T-cell (primary cell): ENCODE data around the gene SIRT4. TPM values are rescaled to one million over a fixed set of nuclear protein-coding genes. Genes with fewer than 3 reads are reported as not detected.

ENCODE experiments used
- ATAC-seq, 4 experiments: fragments of 200-7000 bp in 3 of 4; fragments of 150-1000 bp in 1 of 4; cut with Tn5 transposase; replicated peaks in 1 of 4; 1 replicate in 3 of 4; 2 replicates in 1 of 4; pipeline ENCODE4 v1.10.0; 2021; ENCODE audit warnings: moderate library complexity in 3 of 4, mild to moderate bottlenecking in 2 of 4, moderate number of reproducible peaks in 1 of 4
- CTCF ChIA-PET, 2 donors: fragments of 300-600 bp; sonication (Branson Sonifier 250); formaldehyde crosslinking; loops; one replicate each; lab custom pipeline; 2022; ENCODE audit warnings: antibody characterized with exemption in 2 of 2; lab: Charles Lee
- POLR2A ChIA-PET, 2 donors: fragments of 300-600 bp; sonication (Branson Sonifier 250); formaldehyde crosslinking; loops; one replicate each; lab custom pipeline; 2022; ENCODE audit warnings: antibody characterized with exemption in 2 of 2; lab: Charles Lee
- DNase-seq, 35 experiments: peaks; one replicate each; pipeline versions ENCODE4 v3.0.0 to v3.0.0-alpha.2; 2013 to 2023
- H3K27ac ChIP-seq: one replicate; pipeline ENCODE4 v1.5.1; 2013; ENCODE audit warnings: low read length
- H3K27me3 ChIP-seq, 2 experiments: replicated peaks in 1 of 2; 1 replicate in 1 of 2; 2 replicates in 1 of 2; pipeline versions ENCODE4 v1.6.1 to v1.7.0; 2013; ENCODE audit warnings: low read length in 1 of 2, mixed read lengths in 1 of 2; ENCODE audit not compliant: control insufficient read depth in 2 of 2, insufficient read depth in 2 of 2; ENCODE audit errors: extremely low read depth in 1 of 2
- H3K36me3 ChIP-seq, 2 donors: 1 replicate in 1 of 2; 2 replicates in 1 of 2; pipeline versions ENCODE4 v1.6.1 to v1.7.0; 2013; ENCODE audit warnings: low read length in 1 of 2; ENCODE audit not compliant: control insufficient read depth in 2 of 2, insufficient read depth in 1 of 2; ENCODE audit errors: extremely low read depth in 1 of 2
- H3K4me1 ChIP-seq, 2 experiments: 1 replicate in 1 of 2; 2 replicates in 1 of 2; pipeline versions ENCODE4 v1.6.1 to v1.7.0; 2013; ENCODE audit warnings: low read length in 2 of 2, mixed read lengths in 1 of 2; ENCODE audit not compliant: insufficient read depth in 2 of 2, control insufficient read depth in 1 of 2; ENCODE audit errors: extremely low read depth in 1 of 2
- H3K4me3 ChIP-seq, 2 donors: 1 replicate in 1 of 2; 2 replicates in 1 of 2; pipeline versions ENCODE4 v1.5.1 to v1.7.0; 2013; ENCODE audit warnings: mild to moderate bottlenecking in 2 of 2, low read length in 1 of 2, moderate library complexity in 1 of 2; ENCODE audit not compliant: control insufficient read depth in 1 of 2; ENCODE audit errors: extremely low read depth in 1 of 2
- H3K9me3 ChIP-seq: 2 replicates; pipeline ENCODE4 v1.7.0; 2013
- H3K27ac Mint-ChIP-seq, 2 donors: one replicate each; pipeline ENCODE4 v1.8.0; 2020 to 2021; ENCODE audit warnings: mild to moderate bottlenecking in 2 of 2, mixed read lengths in 2 of 2
- H3K27me3 Mint-ChIP-seq, 2 donors: one replicate each; pipeline ENCODE4 v1.8.0; 2021 to 2022; ENCODE audit warnings: mixed read lengths in 2 of 2
- H3K36me3 Mint-ChIP-seq: one replicate; pipeline ENCODE4 v1.8.0; 2021; ENCODE audit warnings: mixed read lengths
- H3K4me1 Mint-ChIP-seq, 3 donors: one replicate each; pipeline ENCODE4 v1.8.0; 2020 to 2022; ENCODE audit warnings: mixed read lengths in 3 of 3, mild to moderate bottlenecking in 1 of 3
- H3K4me3 Mint-ChIP-seq, 3 donors: one replicate each; pipeline ENCODE4 v1.8.0; 2020 to 2022; ENCODE audit warnings: mild to moderate bottlenecking in 3 of 3, mixed read lengths in 3 of 3, moderate library complexity in 3 of 3
- H3K9me3 Mint-ChIP-seq, 3 donors: one replicate each; pipeline ENCODE4 v1.8.0; 2020 to 2022; ENCODE audit warnings: mixed read lengths in 3 of 3
- WGBS: methylation state at CpG from one replicate; pipeline ENCODE4 v1.1.5; 2013; ENCODE audit warnings: missing lambda C conversion rate; ENCODE audit not compliant: insufficient coverage; 5-methylcytosine and 5-hydroxymethylcytosine counted together
- total RNA-seq, 35 experiments: library from RNA in 6 of 35; stranded (reverse) in 6 of 35; fragments of 120-200 nt in 1 of 35; gene quantifications; one replicate each; pipeline versions ENCODE4 v1.2.1 to v1.2.4 and lab custom pipeline; 2013 to 2026

SIRT4 gene
- total RNA-seq, 5 donors from 2014 or later (not counting 1 experiment from before 2014, with no cell fraction given), result 0.73 to 5.7 (median 4.1) TPM

DNA sequence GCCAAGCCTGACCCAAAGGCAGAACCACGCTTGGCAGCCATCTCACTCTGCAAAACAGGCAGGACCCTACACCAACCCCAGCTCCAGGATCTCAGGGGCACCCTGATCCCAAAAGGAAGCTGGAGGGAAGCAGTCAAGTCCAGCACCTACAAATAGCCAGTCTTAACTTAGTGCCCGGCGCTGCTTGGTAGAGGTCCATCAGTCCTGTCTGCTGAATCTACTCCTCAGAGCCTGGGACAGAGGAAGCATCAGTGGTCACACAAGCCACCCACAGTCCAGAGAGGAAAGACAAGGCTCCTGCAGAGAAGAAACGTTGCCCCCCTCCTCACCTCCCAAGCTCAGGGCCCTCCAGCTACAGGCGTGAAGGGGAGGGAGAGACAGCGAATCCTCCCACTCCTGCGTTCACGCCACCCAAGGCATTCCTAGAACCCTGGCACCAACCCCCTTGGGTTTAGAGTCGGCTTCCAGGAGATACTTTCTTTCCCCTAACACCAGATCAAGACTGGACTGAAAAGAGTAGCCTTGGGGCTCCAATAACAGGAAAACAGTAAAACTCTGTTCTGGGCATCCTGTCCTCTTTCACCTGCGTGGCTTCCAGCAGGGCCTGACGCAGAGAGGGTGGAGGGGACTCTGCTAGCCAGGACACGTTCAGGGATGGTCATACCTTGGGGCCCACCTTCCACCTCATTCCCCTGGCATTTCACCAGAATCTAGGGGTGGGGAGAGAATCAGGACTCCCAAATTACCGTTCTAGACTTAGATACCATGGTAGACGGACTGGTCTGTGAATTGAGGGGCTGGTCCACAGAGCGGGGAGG, 37.8 kb upstream of the SIRT4 start:
- H3K9me3 ChIP-seq, result no peaks in the 10 kb centered on the region
- Mint-ChIP-seq H3K27me3 (no peaks in the 10 kb centered on the region), H3K4me1 (peaks cover 54 to 60% (median 54%) of the 10 kb centered on the region in 3 donors), H3K36me3 (peaks cover 8% of the 10 kb centered on the region), H3K9me3 (no peaks in the 10 kb centered on the region), H3K4me3 (peak overlapping the region; percentile 90 to 97 (median 94)), H3K27ac (peak overlapping the region; percentile 88 to 93)
- WGBS, result 68% methylated on average over 6 of the region's 15 CpGs
- H3K27ac ChIP-seq, result peak overlapping the region; percentile 74
- peak overlapping the region; percentile 85 to 94 for H3K4me3 ChIP-seq
- peak in 1 of 4 experiments; percentile 15 for ATAC-seq
- no peaks in the 10 kb centered on the region for H3K27me3 ChIP-seq
- CTCF ChIA-PET, result interaction anchor here (0.5 to 9.4 kb wide), 16 partner anchors 11 to 115 kb away, joined by 3 to 162 read pairs (median 4); partner anchors contain the start of genes RNU4-2 (in 1 of the 2) and RPLP0 (in 1 of the 2)
- peaks cover 0 to 5% of the 10 kb centered on the region in 2 donors for H3K36me3 ChIP-seq
- POLR2A ChIA-PET, result interaction anchor here (0.6 to 2.7 kb wide), 10 partner anchors 12 to 63 kb away, joined by 3 to 22 read pairs (median 8); partner anchors contain the start of genes RNU4-2 (in 1 of the 2) and RPLP0 (in 1 of the 2)
- DNase-seq, result no peak
- peaks cover 35 to 61% of the 10 kb centered on the region in 2 experiments for H3K4me1 ChIP-seq

GRCh38 chr12:120264904-120265472, 37.1 kb upstream of the SIRT4 start:
- WGBS, result 2% methylated on average over 26 of the region's 29 CpGs
- ATAC-seq, result peak in 2 of 4 experiments; percentile 1 to 5
- Mint-ChIP-seq H3K9me3 (no peaks in the 10 kb centered on the region), H3K4me1 (peaks cover 47 to 53% (median 47%) of the 10 kb centered on the region in 3 donors), H3K27ac (peak overlapping the region; percentile 88 to 93), H3K36me3 (peaks cover 8% of the 10 kb centered on the region), H3K27me3 (no peaks in the 10 kb centered on the region), H3K4me3 (peak overlapping the region; percentile 90 to 97 (median 94))
- Histone ChIP-seq H3K27ac (peak overlapping the region; percentile 74), H3K36me3 (peaks cover 0 to 4% of the 10 kb centered on the region in 2 donors), H3K4me1 (peaks cover 32 to 55% of the 10 kb centered on the region in 2 experiments), H3K4me3 (peak overlapping the region; percentile 85 to 94), H3K27me3 (no peaks in the 10 kb centered on the region), H3K9me3 (no peaks in the 10 kb centered on the region)
- POLR2A ChIA-PET, result interaction anchor here (0.6 to 2.7 kb wide), 9 partner anchors 13 to 64 kb away, joined by 3 to 21 read pairs (median 7); partner anchors contain the start of genes RNU4-2 (in 2 of the 2) and RPLP0 (in 1 of the 2)
- no peak for DNase-seq
- CTCF ChIA-PET, result interaction anchor here (0.6 to 9.4 kb wide), 27 partner anchors 8 to 114 kb away, joined by 3 to 162 read pairs (median 6); partner anchors contain the start of genes RNU4-1 (in 1 of the 2), RNU4-2 (in 1 of the 2), RPLP0 (in 1 of the 2) and SIRT4 (in 1 of the 2)

DNA sequence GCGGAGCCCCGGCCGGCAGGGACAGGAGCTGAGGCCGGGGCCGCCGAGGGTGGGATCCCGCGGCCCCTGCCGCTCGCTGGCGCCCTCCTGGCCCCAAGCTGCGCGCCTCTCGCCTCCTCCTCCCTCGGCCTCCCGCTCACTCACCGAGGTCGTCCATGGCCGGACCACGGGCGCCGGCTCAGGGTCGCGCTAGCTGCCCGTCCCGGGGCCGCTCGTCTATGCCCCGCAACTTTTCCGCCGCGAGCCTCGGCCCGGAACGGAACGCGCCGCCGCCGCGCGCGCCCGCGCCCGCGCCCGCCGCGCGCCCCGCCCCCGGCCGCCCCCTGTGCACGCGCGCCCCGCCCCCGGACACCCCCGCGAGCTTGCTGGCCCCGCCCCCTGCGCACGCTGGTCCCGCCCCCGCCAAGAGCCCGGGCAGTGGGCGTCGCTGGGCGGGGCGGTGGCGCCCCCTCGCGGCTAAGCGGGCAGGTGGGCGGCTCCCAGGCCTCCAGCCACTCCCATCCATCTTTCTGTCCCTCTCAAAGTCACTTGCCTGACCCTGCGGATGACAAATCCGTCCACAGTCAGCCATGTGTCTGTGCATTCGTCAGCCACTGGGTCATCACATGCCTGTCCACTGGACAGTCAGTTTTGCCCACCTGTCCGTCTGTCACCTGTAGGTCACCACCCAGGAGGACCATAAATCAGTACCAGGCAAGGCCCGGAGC, 36.5 kb upstream of the SIRT4 start, which contains the start of gene PXN:
TSS of gene PXN (minus strand) at position 258 of the 707 bp plus-strand sequence. CDS start at position 157, 101 bp downstream.
- Histone ChIP-seq H3K4me3 (peak within 1 kb of the TSS; percentile 85 to 94), H3K36me3 (no peaks in the 10 kb centered on the region), H3K27ac (peak within 1 kb of the TSS; percentile 74), H3K9me3 (no peaks in the 10 kb centered on the region), H3K27me3 (no peaks in the 10 kb centered on the region), H3K4me1 (peaks cover 30 to 48% of the 10 kb centered on the region in 2 experiments)
- Mint-ChIP-seq H3K27ac (peak within 1 kb of the TSS; percentile 88 to 93), H3K27me3 (no peaks in the 10 kb centered on the region), H3K4me3 (peak within 1 kb of the TSS; percentile 90 to 97 (median 94)), H3K4me1 (peaks cover 41 to 47% (median 41%) of the 10 kb centered on the region in 3 donors), H3K36me3 (peaks cover 8% of the 10 kb centered on the region), H3K9me3 (no peaks in the 10 kb centered on the region)
- DNase-seq (peak; percentile 70 to 96 (median 88)), ATAC-seq (peak; percentile 88 to 95 (median 89))
- POLR2A ChIA-PET, result interaction anchor here (0.6 to 2.7 kb wide), 10 partner anchors 11 to 65 kb away, joined by 3 to 21 read pairs (median 4); partner anchors contain the start of genes RNU4-2 (in 2 of the 2) and RPLP0 (in 2 of the 2)
- 3% methylated on average over 70 of the region's 81 CpGs for WGBS
- CTCF ChIA-PET, result interaction anchor here (0.6 to 9.4 kb wide), 24 partner anchors 9 to 64 kb away, joined by 3 to 162 read pairs (median 7); partner anchors contain the start of genes RNU4-1 (in 1 of the 2), RNU4-2 (in 1 of the 2), RPLP0 (in 1 of the 2) and SIRT4 (in 1 of the 2)

- ChIA-PET CTCF (interaction anchor here (1.0 to 9.4 kb wide), 15 partner anchors 9 to 65 kb away, joined by 3 to 162 read pairs (median 11); partner anchors contain the start of genes RNU4-1 (in 1 of the 2), RPLP0 (in 1 of the 2) and SIRT4 (in 1 of the 2)), POLR2A (interaction anchor here (0.7 to 2.7 kb wide), 8 partner anchors 12 to 65 kb away, joined by 3 to 21 read pairs (median 5); partner anchors contain the start of genes RNU4-2 (in 2 of the 2) and RPLP0 (in 2 of the 2))
- Histone ChIP-seq H3K9me3 (no peaks in the 10 kb centered on the region), H3K27me3 (no peaks in the 10 kb centered on the region), H3K36me3 (no peaks in the 10 kb centered on the region), H3K4me1 (peaks cover 27 to 41% of the 10 kb centered on the region in 2 experiments), H3K27ac (no peak overlapping the region), H3K4me3 (no peak overlapping the region)
- Mint-ChIP-seq H3K4me3 (peak overlapping the region; percentile 78 to 97 (median 90)), H3K36me3 (peaks cover 8% of the 10 kb centered on the region), H3K27me3 (no peaks in the 10 kb centered on the region), H3K9me3 (no peaks in the 10 kb centered on the region), H3K4me1 (peaks cover 34 to 40% (median 34%) of the 10 kb centered on the region in 3 donors), H3K27ac (peak overlapping the region; percentile 84 to 88)
- DNase-seq (no peak), ATAC-seq (no peak)
- WGBS, result 52% methylated on average over 6 of the region's 8 CpGs
Measured at GRCh38 chr12:120266180-120266870, 35.8 kb upstream of the SIRT4 start.

DNA sequence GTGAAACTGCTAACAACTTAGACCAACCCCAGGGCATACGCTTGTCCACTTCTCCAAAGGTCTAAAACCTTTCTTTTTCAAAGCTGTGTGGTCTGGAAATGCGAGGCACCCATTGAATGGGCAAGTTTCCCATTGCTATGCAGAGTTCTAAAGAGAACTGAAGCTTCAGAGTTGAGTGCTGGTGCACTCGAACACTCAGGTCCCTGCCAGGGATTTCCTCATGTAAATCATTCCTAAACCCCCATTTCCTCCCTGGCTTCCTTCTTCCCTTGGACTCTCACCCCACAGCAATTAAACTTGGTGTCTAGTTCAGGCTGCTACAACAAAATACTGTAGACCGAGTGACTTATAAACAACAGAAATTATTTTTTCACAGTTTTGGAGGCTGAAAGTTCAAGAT, 34.4 kb upstream of the SIRT4 start:
- Mint-ChIP-seq H3K4me3 (no peak overlapping the region), H3K27ac (no peak overlapping the region), H3K4me1 (peaks cover 19 to 26% (median 20%) of the 10 kb centered on the region in 3 donors), H3K9me3 (no peaks in the 10 kb centered on the region), H3K27me3 (no peaks in the 10 kb centered on the region), H3K36me3 (peaks cover 8% of the 10 kb centered on the region)
- Histone ChIP-seq H3K4me3 (no peak overlapping the region), H3K9me3 (no peaks in the 10 kb centered on the region), H3K36me3 (no peaks in the 10 kb centered on the region), H3K4me1 (peaks cover 17 to 27% of the 10 kb centered on the region in 2 experiments), H3K27me3 (no peaks in the 10 kb centered on the region), H3K27ac (no peak overlapping the region)
- DNase-seq (no peak), ATAC-seq (no peak)
- WGBS, result 81% methylated on average over 3 of the region's 4 CpGs
- ChIA-PET CTCF (interaction anchor here (0.8 to 9.4 kb wide), 6 partner anchors 15 to 40 kb away, joined by 3 to 162 read pairs (median 23); no protein-coding TSS in a partner anchor), POLR2A (interaction anchor here in 1 of 2 donors (0.6 to 1.4 kb wide), 2 partner anchors 23 to 50 kb away, joined by 5 to 6 read pairs; no protein-coding TSS in a partner anchor)
